NCI-H526 (cell line): Measurements from ENCODE around the gene C11orf87.
A peak's percentile ranks its signal among the peaks of the same experiment; 100 is the strongest.

Experiments
- DNase-seq, 2 experiments: peaks; one replicate each; lab custom pipeline; 2025; lab: John Stamatoyannopoulos, UW

The C11orf87 gene

DNA sequence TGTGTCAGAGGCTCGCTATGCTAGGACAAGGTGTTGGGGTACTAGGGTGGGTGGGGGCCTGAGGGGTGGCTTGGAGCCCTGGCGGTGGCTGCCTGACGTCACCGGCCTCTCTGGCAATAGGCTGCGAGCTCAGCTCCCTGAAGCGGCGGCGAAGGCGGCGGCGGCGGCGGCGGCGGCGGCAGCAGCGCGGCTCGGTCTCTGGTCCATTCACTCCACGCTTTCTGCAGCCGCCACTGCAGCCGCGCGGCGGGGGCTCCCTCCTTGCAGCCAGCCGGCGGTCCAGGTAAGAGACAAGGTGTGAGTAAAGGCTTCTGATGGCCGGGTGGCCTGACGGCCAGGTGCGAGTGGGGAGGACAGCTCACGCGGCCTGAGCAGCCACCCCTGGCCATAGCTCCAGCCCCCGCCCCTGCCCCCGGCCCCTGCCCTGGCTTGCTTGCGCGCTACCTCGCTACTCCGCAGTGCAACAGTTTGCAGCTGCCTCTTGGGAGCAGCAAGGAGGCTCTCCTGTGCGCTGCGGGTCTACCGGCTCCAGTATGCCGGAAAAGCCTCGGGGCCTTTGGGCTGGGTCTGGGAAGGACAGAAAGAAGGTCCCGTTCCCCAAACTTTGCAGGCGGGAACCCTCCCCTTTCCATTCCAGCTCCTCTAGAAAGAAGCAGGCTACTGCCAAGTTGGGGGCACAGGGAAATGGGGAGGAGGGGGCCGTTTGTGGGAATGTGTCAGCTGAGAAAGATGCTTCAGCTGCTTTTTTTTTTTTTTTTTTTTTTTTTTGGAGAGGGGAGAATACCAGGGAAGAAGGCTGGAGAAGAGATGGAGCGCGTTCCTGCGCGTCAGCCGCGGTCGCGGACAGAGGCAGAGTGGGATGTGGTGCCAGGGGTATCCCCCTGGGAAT, at the start of gene C11orf87:
Gene C11orf87, plus strand, starts transcription at position 210 of the 889 bp plus-strand sequence. CDS start 1,444 bp downstream, outside the sequence.
- DNase-seq: peak; percentile 71 to 94

DNA sequence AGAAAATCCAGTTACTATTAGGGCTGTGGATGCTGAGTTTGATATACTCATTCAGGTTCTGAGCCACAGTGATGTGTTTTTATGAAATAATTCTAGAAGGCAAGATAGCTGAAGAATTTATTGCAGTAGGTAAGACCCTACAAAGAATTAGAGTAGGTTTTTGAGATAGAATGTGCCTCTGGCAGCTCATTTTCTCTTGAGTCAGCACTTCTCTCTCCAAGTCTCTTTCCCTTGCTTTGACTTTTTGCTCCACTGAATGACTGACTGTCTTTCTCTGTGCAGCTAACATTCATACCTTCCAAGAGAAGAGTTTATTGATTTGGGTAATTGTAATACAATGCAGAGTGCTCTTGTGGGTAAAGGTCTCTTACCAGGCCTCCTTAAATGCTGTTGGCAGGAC, 48.0 kb upstream of the C11orf87 start:
- no peak for DNase-seq

DNA sequence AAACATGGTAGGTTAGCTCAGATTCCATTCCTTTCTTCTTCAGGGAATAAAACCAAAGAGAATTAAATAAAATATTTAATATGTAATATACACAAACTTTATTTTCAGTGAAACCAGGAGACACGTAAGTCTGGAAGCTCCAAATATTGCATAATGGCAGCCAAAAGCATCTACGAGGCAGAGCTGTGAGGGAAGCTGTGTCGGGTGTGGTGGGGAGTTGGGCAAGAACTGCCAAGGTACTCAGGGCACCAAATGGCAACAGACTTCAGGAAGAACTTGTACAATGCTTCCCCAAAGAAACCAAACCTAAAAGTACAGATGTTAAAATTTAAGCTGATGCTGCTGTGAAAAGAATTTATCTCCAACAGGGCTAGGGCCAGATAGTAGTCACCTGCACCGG, 47.5 kb upstream of the C11orf87 start:
- DNase-seq: no peak

DNA sequence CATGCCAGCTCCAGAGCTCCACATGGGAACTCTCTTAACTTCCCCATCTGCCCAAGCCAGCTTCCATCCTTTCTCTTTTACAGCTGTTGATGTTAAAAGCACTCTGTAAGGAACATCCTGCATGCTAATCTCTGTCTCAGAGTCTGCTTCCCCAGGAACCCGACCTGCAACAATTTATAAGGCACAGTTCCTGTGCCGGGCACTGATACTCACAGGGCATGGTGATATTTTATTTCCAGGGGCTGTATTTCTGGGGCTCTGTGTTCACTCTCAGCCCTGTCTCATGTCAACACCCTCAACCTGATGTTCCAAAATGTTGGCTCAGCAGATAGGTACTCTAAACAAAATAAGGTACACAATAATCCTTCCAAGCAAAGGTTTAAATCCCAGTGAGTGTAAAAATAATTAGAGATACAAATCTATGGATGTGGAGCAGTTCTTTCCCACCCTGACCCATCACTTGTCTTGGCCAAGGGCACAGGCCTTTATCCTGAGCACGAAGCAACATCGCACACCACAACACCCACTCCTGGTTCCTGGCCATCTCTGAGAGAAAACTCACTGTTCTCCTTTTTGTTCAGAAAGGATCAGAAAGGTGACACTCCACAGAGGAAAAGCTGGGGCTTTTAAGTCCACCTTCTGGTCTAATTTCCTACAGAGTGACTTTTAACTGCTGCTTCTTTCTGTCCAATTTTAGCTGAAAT, 44.8 kb upstream of the C11orf87 start:
- no peak for DNase-seq

DNA sequence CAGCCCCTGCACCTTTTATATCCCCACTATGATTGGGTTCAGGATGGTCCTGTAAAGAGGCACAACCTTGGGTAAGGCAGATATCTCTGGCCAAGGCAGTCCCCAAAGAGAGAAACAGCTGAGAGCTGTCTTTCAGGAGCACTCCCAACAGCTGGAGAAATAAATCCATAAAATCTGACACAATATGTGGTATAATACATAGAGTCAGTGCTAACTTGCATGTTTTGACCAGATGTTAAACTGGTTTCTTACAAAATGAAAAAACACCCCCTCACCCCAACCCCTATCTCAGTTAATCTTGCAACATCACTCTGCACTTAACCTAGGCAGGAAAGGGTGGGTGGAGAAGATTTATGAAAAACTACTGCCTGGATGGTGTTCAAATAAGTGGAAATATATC, 44.0 kb upstream of the C11orf87 start:
- no peak for DNase-seq

DNA sequence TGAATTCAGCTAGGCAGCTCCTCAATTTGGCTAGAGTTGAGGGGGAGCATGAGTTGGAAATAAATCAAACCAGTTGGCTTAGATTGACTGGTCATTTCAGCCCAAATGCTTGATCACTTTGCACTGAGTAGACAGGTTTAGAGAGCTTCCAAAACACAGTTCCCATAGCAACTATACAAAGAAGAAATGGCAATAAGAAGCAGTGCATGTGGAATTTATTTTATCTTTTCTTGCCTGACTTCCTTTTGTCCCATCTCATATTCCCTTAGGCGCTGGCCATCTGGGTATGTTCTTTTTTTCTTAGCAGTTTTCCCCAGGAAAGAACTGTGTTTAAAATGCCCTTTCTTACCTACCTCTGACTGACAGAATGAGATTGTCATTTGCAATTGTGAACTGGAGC, 38.7 kb upstream of the C11orf87 start:
- no peak for DNase-seq

DNA sequence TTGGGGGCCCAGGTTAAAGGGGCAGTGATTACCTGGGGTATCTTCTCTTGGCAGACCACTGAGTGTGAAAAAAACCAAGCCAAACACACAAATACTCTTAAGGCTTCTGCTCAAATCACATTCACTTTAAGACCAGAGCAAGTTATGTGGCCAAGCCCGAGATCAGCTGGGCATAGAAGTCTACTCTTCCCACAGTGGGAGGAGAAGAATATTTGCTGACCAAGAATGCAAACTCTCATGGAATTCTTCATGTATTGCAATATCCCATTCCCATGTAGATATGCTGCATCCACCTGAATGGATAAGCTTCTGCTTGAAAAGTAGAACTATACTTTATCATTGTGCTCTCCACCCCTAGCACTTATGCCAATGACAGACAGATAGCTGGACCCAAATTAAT, 37.1 kb upstream of the C11orf87 start:
- no peak for DNase-seq

DNA sequence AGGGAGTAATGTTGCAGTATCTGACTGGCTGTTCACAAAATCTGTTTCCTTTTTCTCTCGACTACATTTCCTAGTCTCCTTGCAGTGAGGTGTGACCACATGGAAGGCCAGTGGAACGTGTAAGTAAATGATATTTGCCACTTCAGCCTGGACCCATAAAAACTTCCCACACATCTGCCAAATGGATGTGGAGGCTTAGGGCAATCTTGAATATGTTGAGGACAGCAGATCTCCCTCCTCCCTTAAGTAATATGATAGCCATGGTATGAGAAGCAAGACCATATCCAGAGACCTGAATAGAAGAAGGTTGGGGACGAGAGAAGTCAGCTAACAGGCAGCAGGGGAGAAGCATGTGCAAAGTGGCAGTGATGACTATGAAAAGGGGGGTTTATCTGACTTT, 33.0 kb upstream of the C11orf87 start:
- DNase-seq: peak in 1 of 2 experiments; percentile 55

DNA sequence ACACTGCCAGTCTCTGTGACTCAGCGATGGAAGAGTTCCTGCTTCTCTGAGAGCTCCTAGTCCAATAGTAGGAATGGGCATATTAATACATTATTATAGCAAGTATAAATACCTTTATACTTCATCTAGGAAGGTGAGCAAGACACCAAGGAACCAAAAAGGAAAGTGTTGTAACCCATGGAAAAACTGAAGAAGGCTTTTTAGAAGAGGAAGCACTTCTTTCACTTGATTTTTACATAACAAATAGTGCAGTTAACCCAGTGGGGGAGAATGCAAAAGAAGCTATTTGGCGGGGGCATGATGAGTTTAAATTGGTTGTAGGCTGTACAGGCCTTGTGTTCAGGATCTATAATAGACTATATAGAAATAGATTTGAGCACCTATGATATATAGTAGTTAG, 31.2 kb upstream of the C11orf87 start:
- no peak for DNase-seq

DNA sequence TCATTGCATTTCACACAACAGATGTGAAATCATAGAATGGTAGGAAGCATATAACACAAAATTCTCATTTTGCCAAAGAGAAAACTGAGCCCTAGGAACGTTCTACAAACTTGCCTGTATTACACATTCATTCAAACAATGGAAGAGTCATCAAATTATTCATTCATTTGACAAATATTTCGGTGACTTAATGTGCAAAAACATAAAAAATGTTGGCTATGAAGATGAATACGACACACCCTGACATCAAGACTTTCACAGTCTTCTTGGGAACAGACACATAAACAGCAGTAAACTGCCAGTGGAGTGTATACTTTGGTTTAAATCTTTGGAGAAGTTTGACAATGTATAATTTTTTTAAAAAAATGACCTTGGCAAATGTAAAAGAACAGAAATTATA, 20.4 kb upstream of the C11orf87 start:
- DNase-seq: no peak

DNA sequence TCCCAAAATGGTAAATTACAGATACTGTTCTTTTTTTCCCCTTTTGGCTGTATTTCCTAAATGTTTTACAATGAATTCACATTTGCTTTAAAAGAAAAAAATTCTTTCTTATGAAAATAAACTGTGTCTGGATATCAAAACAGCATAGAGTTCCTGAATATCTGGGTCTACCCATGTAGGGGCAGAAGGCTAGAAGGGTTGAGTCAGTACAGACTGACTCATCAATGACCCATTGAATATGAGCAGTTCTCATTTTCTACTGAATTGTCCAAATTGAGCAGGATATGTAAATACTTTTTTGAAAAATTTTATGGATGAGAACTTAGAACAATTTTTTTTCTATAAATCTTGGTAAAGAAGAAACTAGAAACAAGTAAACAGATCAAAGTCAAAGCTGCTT, 16.3 kb upstream of the C11orf87 start:
- no peak for DNase-seq

DNA sequence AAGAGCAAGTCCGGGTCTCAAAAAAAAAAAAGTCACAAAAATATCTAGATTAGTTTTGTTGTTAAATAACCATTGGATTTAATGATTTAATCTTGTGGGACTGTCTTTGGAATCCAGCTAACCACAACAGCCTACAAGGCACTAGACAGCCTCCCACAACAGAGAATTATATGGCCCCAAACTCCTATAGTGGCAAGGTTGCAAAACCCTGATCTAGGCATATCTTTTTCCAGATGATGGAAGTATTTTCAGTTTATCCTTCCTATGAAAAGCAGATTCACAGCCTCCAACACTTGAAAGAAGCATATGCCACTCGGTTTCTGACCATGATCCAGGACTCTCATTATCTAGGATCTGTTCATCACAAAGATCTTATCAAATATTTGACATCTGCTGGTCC, 5.4 kb upstream of the C11orf87 start:
- DNase-seq: no peak

DNA sequence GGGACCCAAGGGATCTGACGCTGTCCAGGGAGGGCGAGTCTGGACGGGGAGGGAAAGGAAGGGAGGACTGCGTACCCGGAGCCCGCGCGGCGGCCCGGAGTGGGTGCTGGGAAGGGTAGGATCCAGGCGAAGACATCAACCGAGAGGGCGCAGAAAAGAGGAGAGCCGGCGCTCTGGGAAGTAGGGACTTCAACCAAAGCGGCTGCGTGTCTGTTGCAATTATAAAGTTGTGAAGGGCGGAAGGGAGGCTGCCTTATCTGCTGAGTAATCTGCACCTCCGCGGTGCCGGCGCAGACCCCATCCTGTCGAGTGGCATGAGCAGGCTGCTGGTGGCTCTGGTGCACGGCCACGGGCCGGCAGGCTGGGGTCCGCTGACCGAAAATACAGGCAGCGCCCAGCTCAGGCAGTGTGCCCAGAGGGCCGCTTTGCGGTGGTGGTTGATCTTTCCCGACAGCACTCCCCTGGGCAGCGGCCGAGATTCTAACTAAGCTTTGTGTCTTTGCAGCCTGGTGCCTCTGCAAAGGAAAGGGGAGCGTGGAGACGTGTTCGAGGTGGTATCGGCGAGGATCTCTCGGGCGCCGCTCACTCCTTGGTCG, 978 bp downstream of the C11orf87 start:
- peak; percentile 79 to 94 for DNase-seq

DNA sequence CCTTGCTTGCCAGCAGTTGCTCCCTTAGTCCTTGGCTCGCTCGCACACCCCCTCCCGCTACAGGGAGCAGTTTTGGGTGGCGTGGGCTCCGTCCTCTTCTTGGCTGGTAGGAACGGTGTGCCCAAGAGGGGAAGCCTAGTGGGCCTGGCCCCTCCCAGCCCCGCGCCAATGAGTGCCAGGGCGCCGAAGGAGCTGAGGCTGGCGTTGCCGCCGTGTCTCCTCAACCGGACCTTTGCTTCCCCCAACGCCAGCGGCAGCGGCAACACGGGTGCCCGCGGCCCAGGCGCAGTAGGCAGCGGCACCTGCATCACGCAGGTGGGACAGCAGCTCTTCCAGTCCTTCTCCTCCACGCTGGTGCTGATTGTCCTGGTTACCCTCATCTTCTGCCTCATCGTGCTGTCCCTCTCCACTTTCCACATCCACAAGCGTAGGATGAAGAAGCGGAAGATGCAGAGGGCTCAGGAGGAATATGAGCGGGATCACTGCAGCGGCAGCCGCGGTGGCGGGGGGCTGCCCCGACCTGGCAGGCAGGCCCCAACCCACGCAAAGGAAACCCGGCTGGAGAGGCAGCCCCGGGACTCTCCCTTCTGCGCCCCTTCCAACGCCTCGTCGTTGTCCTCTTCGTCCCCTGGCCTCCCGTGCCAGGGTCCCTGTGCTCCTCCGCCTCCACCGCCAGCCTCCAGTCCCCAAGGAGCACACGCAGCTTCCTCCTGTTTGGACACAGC, 1.6 kb downstream of the C11orf87 start:
- DNase-seq: peak; percentile 66 to 92

DNA sequence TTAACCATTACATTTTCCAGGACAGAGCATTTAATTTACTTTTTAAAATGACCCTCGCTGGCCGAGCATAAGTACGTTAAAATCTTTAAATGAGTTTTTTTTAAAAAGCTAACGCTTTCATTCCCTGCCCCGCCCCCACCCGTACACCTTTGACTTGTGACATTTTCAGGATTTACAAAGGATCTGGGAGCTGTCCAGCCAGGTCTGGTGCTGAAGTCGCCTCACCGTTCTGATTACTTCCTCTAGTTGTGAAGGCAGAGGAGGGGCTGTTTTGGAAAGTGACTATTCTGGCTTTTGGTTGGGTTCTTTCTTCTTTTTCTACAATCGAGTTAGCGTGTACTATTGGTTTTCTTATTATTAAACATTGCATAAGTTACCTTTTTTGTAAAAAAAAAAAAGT, 2.9 kb downstream of the C11orf87 start:
- DNase-seq: peak in 1 of 2 experiments; percentile 37

DNA sequence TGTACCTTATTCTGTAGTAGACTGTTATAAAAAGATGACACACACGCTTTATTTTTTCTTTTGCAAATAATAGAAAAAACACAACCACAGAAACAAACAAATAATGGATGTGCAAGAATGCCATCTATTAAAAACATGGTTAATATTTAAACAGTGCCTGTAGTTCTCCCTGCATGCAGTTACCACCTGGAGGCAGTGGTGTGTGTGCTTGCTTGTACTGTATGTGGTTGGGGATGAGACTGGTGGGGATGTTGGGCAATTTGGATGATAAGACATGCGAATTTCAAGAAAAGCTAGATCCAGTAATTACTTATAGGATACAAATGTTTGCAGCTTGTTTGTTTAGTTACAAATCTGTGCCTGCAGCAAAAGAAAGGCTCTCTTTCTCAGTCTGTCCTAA, 3.6 kb downstream of the C11orf87 start:
- DNase-seq: peak; percentile 81 to 88

DNA sequence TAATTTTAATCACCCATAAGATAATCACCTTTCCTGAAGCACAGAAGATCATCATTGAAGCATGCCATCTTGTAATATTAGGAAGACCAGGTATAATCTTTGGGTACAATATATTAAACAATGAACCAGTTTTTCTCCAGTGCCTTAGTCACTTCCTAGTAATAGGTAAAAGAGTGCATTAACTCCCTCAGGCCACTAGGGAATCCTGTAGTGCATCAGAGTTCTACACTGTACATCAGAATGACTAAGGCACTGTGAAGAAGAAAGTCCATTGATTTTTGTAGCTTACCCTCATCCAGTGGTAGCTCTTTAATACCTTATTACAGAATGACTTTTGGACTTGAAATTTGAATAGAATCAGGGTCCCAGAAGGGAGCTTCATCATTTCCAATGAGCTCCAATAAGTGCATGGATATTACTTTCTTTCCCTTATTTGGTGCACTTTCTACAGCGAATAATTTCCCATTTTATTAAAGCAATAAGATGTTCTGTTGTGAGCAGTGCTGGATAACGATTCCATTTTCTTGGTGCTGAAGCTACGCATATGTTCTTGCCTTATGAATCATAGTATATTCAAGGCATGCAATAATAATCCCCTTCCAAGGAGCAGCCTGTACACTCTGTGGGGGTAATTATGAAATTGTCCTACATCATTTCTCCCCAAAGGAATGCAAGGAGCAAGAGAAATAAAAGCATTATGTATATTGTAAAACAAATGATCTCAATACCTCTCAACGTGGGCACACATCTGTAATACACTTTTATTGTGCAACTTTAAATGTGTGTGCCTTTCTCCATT, 4.7 kb downstream of the C11orf87 start:
- DNase-seq: peak; percentile 62

DNA sequence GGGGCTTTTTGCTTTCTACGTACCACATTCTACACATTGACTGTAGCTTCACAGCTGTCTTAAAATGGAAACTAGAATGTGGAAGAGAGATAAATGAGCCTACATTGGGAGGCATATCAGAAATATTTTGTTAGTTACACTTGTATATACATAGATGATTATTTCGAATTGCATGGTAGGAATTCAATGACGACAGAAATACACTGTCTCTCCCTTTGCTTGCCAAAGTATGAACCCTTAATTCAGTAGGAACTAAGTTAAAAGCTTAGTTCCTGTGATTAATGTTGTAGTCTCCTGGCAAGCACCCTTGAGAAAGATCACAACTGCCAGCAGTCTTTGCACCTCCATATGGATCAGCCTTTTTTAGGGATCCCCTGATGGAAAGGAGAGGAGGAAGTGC, 10.1 kb downstream of the C11orf87 start:
- no peak for DNase-seq

DNA sequence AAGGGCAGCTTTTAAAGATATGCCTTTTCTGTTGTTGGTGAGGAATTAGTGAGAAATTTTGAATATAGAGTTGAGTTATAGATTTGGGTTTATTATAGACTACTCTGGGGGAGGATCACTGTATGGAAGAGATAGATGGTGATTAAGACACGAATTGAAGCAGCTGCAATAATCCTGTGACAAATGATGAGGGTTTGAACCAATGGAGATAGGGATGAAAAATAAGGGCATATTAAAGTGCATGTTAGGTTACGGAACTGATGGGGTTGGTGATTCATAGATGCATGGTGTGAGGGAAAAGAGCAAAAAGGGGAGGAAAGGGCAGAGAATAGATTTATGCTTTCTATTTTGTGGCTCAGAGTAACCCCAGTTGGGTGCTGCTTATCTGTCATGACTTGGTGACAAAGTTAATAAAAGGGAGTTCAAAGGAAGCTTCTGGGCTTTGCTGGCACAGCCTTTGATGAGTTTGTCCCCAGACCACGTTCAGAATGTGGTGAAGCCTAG, 11.8 kb downstream of the C11orf87 start:
- no peak for DNase-seq

DNA sequence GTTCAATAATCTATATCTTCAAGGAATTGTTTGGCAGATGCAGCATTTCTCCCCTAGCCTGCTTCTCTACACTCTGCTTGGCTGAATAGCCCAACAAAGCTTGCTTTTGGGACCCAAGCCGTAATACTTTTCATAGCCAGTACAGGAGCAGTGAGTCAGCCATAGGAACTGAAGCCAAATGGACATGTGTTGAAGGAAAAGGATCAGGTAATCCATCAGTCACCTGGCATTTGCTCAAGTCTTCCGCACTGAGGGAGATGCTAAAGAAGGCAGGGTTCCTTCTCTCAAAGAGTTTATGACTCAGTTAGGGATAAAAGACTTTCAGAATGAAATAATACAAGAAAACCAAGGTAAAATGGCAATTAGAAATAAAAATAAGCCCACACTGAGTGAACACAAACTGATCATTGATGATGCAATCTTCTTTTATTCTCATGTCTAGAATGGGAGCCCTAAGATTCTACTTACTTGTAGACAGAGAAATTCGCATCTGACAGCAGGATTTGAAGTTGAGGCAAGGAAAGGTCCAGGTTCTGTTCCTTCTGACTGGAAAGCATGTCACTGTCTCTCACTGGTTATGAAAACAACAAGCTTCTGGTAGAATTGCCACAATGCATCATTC, 13.2 kb downstream of the C11orf87 start:
- DNase-seq: no peak

DNA sequence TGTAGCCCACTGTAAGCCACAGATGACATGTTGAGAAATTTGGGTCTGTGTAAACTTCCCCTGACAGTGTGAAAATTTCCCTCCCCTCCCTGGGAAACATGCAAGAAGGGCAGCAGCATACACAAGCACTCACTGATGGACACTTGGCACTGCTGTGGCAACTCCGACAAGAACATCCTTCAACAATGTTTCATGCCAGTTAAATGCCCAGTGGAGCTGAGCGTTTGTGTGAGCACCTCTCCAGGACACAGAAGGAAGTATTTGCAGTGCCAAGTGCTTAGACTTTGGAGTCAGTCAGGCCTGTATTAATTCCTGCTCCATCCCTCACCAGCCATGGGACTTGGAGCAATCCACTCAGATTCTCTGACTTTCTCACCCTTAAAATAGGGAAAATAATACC, 17.7 kb downstream of the C11orf87 start:
- DNase-seq: no peak
